SJSA1 (cell line): ENCODE data around the gene PWP2. TPM values are rescaled to one million over a fixed set of nuclear protein-coding genes. Genes with fewer than 3 reads are reported as not detected.
"Not testable (repeated sequence)": the region's sequence is repeated elsewhere in the genome, so short reads cannot be mapped to it uniquely, and the experiment has no call there.

ENCODE experiments used
- DNase-seq, 2 experiments: peaks; one replicate each; pipeline ENCODE4 v3.0.0-alpha.2; 2015 to 2020; ENCODE audit warnings: low spot score in 2 of 2, low read depth in 1 of 2
- H3K27ac ChIP-seq: fragments of 250-450 bp; sonication (Bioruptor Pico); 2 replicates; pipeline ENCODE4 v1.5.1; 2020; ENCODE audit warnings: mild to moderate bottlenecking, moderate library complexity
- H3K27me3 ChIP-seq: fragments of 250-450 bp; sonication (Bioruptor Pico); replicated peaks from 2 replicates; pipeline ENCODE4 v1.5.1; 2020; ENCODE audit warnings: mild to moderate bottlenecking, moderate library complexity
- H3K36me3 ChIP-seq: fragments of 250-450 bp; sonication (Bioruptor Pico); 2 replicates; pipeline ENCODE4 v1.5.1; 2020; ENCODE audit warnings: mild to moderate bottlenecking
- H3K4me1 ChIP-seq: fragments of 250-450 bp; sonication (Bioruptor Pico); replicated peaks from 2 replicates; pipeline ENCODE4 v1.6.1; 2021; ENCODE audit warnings: mild to moderate bottlenecking
- H3K4me3 ChIP-seq: fragments of 250-450 bp; sonication (Bioruptor Pico); 2 replicates; pipeline ENCODE4 v1.5.1; 2020; ENCODE audit warnings: mild to moderate bottlenecking
- H3K9me3 ChIP-seq: fragments of 250-450 bp; sonication (Bioruptor Pico); replicated peaks from 2 replicates; pipeline ENCODE4 v1.5.1; 2020; ENCODE audit warnings: mild to moderate bottlenecking
- total RNA-seq: library from RNA; depleted of rRNA; stranded (reverse); fragments of >200 nt; shearing (Covaris generic); gene quantifications from 2 replicates; pipeline ENCODE4 v1.2.3, GENCODE V29; 2014

The PWP2 gene
- total RNA-seq, 1 experiment from 2014 or later: 24.8 TPM

GRCh38 chr21:44154816-44155230, 47.6 kb downstream of the PWP2 start:
- DNase-seq, H3K4me3 ChIP-seq, H3K36me3 ChIP-seq, H3K27ac ChIP-seq, H3K4me1 ChIP-seq, H3K9me3 ChIP-seq, H3K27me3 ChIP-seq: not testable (repeated sequence)

GRCh38 chr21:44155231-44155993, 48.2 kb downstream of the PWP2 start:
- not testable (repeated sequence) for H3K4me1 ChIP-seq, H3K4me3 ChIP-seq, H3K9me3 ChIP-seq, H3K27me3 ChIP-seq, DNase-seq, H3K36me3 ChIP-seq, H3K27ac ChIP-seq

- H3K27ac ChIP-seq, H3K4me1 ChIP-seq, H3K36me3 ChIP-seq: not testable (repeated sequence)
These were observed 48.8 kb downstream of the PWP2 start for GRCh38 chr21:44155994-44156380.

GRCh38 chr21:44157439-44158081, 50.4 kb downstream of the PWP2 start:
- H3K27me3 ChIP-seq, H3K9me3 ChIP-seq, H3K4me3 ChIP-seq, H3K36me3 ChIP-seq, H3K27ac ChIP-seq, H3K4me1 ChIP-seq, DNase-seq: not testable (repeated sequence)

More at GRCh38 chr21:44155994-44156380, 48.8 kb downstream of the PWP2 start:
- not testable (repeated sequence) for H3K4me3 ChIP-seq, DNase-seq, H3K27me3 ChIP-seq, H3K9me3 ChIP-seq

- not testable (repeated sequence) for H3K9me3 ChIP-seq, H3K4me3 ChIP-seq, DNase-seq, H3K27me3 ChIP-seq, H3K36me3 ChIP-seq, H3K4me1 ChIP-seq, H3K27ac ChIP-seq
These were observed 50.9 kb downstream of the PWP2 start for GRCh38 chr21:44158082-44158468.

- not testable (repeated sequence) for H3K4me1 ChIP-seq, H3K4me3 ChIP-seq, H3K36me3 ChIP-seq, H3K27ac ChIP-seq, H3K9me3 ChIP-seq, DNase-seq, H3K27me3 ChIP-seq
These were observed 52.4 kb downstream of the PWP2 start for GRCh38 chr21:44159349-44160297.

GRCh38 chr21:44160298-44160672, 53.1 kb downstream of the PWP2 start:
- not testable (repeated sequence) for H3K9me3 ChIP-seq, H3K27me3 ChIP-seq, H3K27ac ChIP-seq, H3K4me1 ChIP-seq, DNase-seq, H3K36me3 ChIP-seq, H3K4me3 ChIP-seq

GRCh38 chr21:44160821-44161220, 53.6 kb downstream of the PWP2 start:
- H3K27me3 ChIP-seq, H3K9me3 ChIP-seq, H3K27ac ChIP-seq, DNase-seq, H3K4me1 ChIP-seq, H3K4me3 ChIP-seq, H3K36me3 ChIP-seq: not testable (repeated sequence)

- H3K4me1 ChIP-seq, H3K9me3 ChIP-seq, H3K36me3 ChIP-seq, H3K27me3 ChIP-seq, H3K27ac ChIP-seq, DNase-seq, H3K4me3 ChIP-seq: not testable (repeated sequence)
These were observed 56.0 kb downstream of the PWP2 start for GRCh38 chr21:44163167-44163653.

GRCh38 chr21:44165933-44166332, 58.7 kb downstream of the PWP2 start:
- not testable (repeated sequence) for H3K36me3 ChIP-seq, H3K4me3 ChIP-seq, H3K27me3 ChIP-seq, H3K4me1 ChIP-seq, H3K9me3 ChIP-seq, DNase-seq, H3K27ac ChIP-seq

- not testable (repeated sequence) for DNase-seq, H3K27ac ChIP-seq, H3K4me1 ChIP-seq, H3K27me3 ChIP-seq, H3K9me3 ChIP-seq, H3K36me3 ChIP-seq, H3K4me3 ChIP-seq
These were observed 60.3 kb downstream of the PWP2 start for GRCh38 chr21:44167527-44167926.

- not testable (repeated sequence) for H3K9me3 ChIP-seq, H3K27me3 ChIP-seq, H3K4me3 ChIP-seq, H3K36me3 ChIP-seq, DNase-seq, H3K4me1 ChIP-seq, H3K27ac ChIP-seq
These were observed 63.1 kb downstream of the PWP2 start for GRCh38 chr21:44170326-44170725.

- not testable (repeated sequence) for H3K27me3 ChIP-seq, H3K4me1 ChIP-seq, H3K4me3 ChIP-seq, DNase-seq, H3K36me3 ChIP-seq, H3K9me3 ChIP-seq, H3K27ac ChIP-seq
These were observed 63.7 kb downstream of the PWP2 start for GRCh38 chr21:44170863-44171262.
